ENCODE data around the gene BACH2.

GRCh38 chr6:89894169-89894568 is 402.5 kb downstream of the BACH2 start, which contains the start of gene GJA10:
- TF ChIP-seq, protein P1, sequence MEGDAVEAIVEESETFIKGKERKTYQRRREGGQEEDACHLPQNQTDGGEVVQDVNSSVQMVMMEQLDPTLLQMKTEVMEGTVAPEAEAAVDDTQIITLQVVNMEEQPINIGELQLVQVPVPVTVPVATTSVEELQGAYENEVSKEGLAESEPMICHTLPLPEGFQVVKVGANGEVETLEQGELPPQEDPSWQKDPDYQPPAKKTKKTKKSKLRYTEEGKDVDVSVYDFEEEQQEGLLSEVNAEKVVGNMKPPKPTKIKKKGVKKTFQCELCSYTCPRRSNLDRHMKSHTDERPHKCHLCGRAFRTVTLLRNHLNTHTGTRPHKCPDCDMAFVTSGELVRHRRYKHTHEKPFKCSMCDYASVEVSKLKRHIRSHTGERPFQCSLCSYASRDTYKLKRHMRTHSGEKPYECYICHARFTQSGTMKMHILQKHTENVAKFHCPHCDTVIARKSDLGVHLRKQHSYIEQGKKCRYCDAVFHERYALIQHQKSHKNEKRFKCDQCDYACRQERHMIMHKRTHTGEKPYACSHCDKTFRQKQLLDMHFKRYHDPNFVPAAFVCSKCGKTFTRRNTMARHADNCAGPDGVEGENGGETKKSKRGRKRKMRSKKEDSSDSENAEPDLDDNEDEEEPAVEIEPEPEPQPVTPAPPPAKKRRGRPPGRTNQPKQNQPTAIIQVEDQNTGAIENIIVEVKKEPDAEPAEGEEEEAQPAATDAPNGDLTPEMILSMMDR (optimal IDR thresholded peaks at IDR 0.05 in 1 of 3, IDR thresholded peaks at IDR 0.05 in 1 of 3, conservative IDR thresholded peaks at IDR 0.05 in 1 of 3; ENCODE audit: extremely low read depth in 1 of 3, insufficient read depth in 2 of 3, low read length in 3 of 3) = no peak
- no peak for TF ChIP-seq EZH2 (IDR thresholded peaks at IDR 0.05; ENCODE audit: low read length)

All from keratinocyte (primary cell).